PC-3 (cell line): Measurements from ENCODE around the gene LAMA2. TPM values are rescaled to one million over a fixed set of nuclear protein-coding genes. Genes with fewer than 3 reads are reported as not detected.

ENCODE experiments used
- ATAC-seq: fragments of 200-7000 bp; cut with Tn5 transposase; 2 replicates; pipeline ENCODE4 v1.9.1; 2020; ENCODE audit warnings: mild to moderate bottlenecking, moderate library complexity
- BruUV-seq: library from RNA; stranded (reverse); fragments of 400-500 nt; replicated peaks from 2 replicates; lab custom pipeline; 2021; lab: Mats Ljungman, UMichigan
- CTCF ChIA-PET: fragments of 300-600 bp; sonication (Branson Sonifier 250); formaldehyde crosslinking; loops from one replicate; lab custom pipeline; 2022; ENCODE audit warnings: antibody characterized with exemption; lab: Charles Lee
- POLR2A ChIA-PET: fragments of 300-600 bp; sonication (Branson Sonifier 250); formaldehyde crosslinking; loops from one replicate; lab custom pipeline; 2022; ENCODE audit warnings: antibody characterized with exemption; ENCODE audit not compliant: unreplicated experiment; lab: Charles Lee
- DNase-seq: peaks from one replicate; pipeline ENCODE4 v3.0.0-alpha.2; 2015
- H2AFZ ChIP-seq: fragments of 300-600 bp; sonication (generic); 2 replicates; pipeline ENCODE4 v1.6.0; 2016; ENCODE audit warnings: antibody characterized with exemption, low read length
- H3F3A ChIP-seq: fragments of 300-600 bp; sonication (generic); one replicate; pipeline ENCODE4 v1.6.0; 2017; ENCODE audit warnings: antibody characterized with exemption, low read length, control low read depth, mild to moderate bottlenecking; ENCODE audit not compliant: unreplicated experiment
- H3K27ac ChIP-seq: fragments of 300-600 bp; sonication (generic); 2 replicates; pipeline ENCODE4 v1.5.1; 2016; ENCODE audit warnings: mild to moderate bottlenecking, low read length
- H3K27me3 ChIP-seq: fragments of 300-600 bp; sonication (generic); 2 replicates; pipeline ENCODE4 v1.6.1; 2016; ENCODE audit warnings: low read length, mixed read lengths
- H3K36me3 ChIP-seq: fragments of 300-600 bp; sonication (generic); 2 replicates; pipeline ENCODE4 v1.6.1; 2016; ENCODE audit warnings: low read depth, mixed run types, low read length, mixed read lengths
- H3K4me1 ChIP-seq: fragments of 300-600 bp; sonication (generic); 2 replicates; pipeline ENCODE4 v1.5.1; 2016; ENCODE audit warnings: low read length; ENCODE audit not compliant: insufficient read depth
- H3K4me2 ChIP-seq: fragments of 300-600 bp; sonication (generic); 2 replicates; pipeline ENCODE4 v1.6.0; 2016; ENCODE audit warnings: low read length
- H3K4me3 ChIP-seq: fragments of 300-600 bp; sonication (generic); 2 replicates; pipeline ENCODE4 v1.5.1; 2016; ENCODE audit warnings: mild to moderate bottlenecking, low read length, mixed read lengths
- H3K79me2 ChIP-seq: fragments of 300-600 bp; sonication (generic); 2 replicates; pipeline ENCODE4 v1.6.1; 2017; ENCODE audit warnings: low read length, mixed read lengths
- H3K9ac ChIP-seq: fragments of 300-600 bp; sonication (generic); 2 replicates; pipeline ENCODE4 v1.6.0; 2016; ENCODE audit warnings: mild to moderate bottlenecking, low read length
- H3K9me2 ChIP-seq: fragments of 300-600 bp; sonication (generic); replicated peaks from 2 replicates; pipeline ENCODE4 v1.6.1; 2016; ENCODE audit warnings: mixed run types, low read length, mixed read lengths
- H3K9me3 ChIP-seq: fragments of 300-600 bp; sonication (generic); 2 replicates; pipeline ENCODE4 v1.6.1; 2016; ENCODE audit warnings: low read length, mixed read lengths
- H4K20me1 ChIP-seq: fragments of 300-600 bp; sonication (generic); 2 replicates; pipeline ENCODE4 v1.6.1; 2016; ENCODE audit warnings: low read length, mixed read lengths
- EZH2 ChIP-seq: fragments of 300-600 bp; sonication (generic); IDR thresholded peaks from one replicate; pipeline ENCODE4 v1.6.1; 2017; ENCODE audit warnings: antibody characterized with exemption, mild to moderate bottlenecking, low read length; ENCODE audit not compliant: unreplicated experiment
- EZH2phosphoT487 ChIP-seq: fragments of 300-600 bp; sonication (generic); IDR thresholded peaks from 2 replicates; pipeline ENCODE4 v1.6.1; 2018; ENCODE audit warnings: mild to moderate bottlenecking, antibody characterized with exemption, low read length, borderline replicate concordance
- intact Hi-C: fragments of 100-400 bp; cut with micrococcal nuclease; formaldehyde crosslinking; loops from 2 replicates; pipeline ENCODE4 v1.9.0; 2023
- total RNA-seq: library from RNA; depleted of rRNA; stranded (reverse); fragments of >200 nt; gene quantifications from 2 replicates; pipeline ENCODE4 v1.2.3, GENCODE V29; 2014
- TF ChIP-seq, protein P1 (sequence below): fragments of 300-600 bp; sonication (generic); conservative IDR thresholded peaks from 2 replicates; pipeline ENCODE4 v1.5.1; 2017; ENCODE audit warnings: antibody characterized with exemption, low read depth, mild to moderate bottlenecking, low read length

The LAMA2 gene
- total RNA-seq, 1 experiment from 2014 or later, result 0.22 TPM

DNA sequence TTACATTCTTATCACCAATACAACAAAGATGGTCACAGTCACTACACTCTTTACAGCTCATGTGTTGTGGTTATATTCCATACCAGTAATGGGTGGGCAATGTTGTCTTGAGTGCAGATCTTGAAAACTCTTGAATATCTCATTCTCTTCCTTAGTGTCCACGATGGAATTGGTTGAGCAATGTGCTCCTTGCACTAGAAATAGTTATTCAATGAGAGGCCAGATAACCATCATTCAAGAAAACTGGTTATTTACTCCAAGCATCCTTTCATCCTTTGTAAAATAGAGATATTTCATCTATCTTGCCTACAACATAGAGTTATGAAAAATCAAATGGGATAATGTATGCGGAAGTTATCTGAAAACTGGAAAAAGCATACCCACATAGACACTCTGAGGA is 611.2 kb downstream of the LAMA2 start:
- ChIA-PET CTCF (no interaction called here), POLR2A (no interaction called here)
- Histone ChIP-seq H4K20me1 (no peaks in the 10 kb centered on the region), H3K4me1 (peaks cover 67% of the 10 kb centered on the region), H3F3A (peaks cover 3% of the 10 kb centered on the region), H3K9me2 (no peaks in the 10 kb centered on the region), H3K79me2 (no peaks in the 10 kb centered on the region), H3K9me3 (no peaks in the 10 kb centered on the region), H3K27me3 (no peaks in the 10 kb centered on the region), H3K4me3 (no peak overlapping the region), H3K4me2 (peak overlapping the region; percentile 39), H3K9ac (no peak overlapping the region), H2AFZ (no peak overlapping the region), H3K36me3 (no peaks in the 10 kb centered on the region), H3K27ac (peak overlapping the region; percentile 100; the same call in 1 of the 2 replicates)
- intact Hi-C loops, result loop anchor here (5.0 to 10.0 kb wide), 3 partner anchors 181 to 443 kb away; partner anchors contain the start of gene TMEM244
- no peak for ATAC-seq
- DNase-seq, result no peak
- no TSS peak for BruUV-seq
- TF ChIP-seq, protein P1, sequence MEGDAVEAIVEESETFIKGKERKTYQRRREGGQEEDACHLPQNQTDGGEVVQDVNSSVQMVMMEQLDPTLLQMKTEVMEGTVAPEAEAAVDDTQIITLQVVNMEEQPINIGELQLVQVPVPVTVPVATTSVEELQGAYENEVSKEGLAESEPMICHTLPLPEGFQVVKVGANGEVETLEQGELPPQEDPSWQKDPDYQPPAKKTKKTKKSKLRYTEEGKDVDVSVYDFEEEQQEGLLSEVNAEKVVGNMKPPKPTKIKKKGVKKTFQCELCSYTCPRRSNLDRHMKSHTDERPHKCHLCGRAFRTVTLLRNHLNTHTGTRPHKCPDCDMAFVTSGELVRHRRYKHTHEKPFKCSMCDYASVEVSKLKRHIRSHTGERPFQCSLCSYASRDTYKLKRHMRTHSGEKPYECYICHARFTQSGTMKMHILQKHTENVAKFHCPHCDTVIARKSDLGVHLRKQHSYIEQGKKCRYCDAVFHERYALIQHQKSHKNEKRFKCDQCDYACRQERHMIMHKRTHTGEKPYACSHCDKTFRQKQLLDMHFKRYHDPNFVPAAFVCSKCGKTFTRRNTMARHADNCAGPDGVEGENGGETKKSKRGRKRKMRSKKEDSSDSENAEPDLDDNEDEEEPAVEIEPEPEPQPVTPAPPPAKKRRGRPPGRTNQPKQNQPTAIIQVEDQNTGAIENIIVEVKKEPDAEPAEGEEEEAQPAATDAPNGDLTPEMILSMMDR, result no peak
- TF ChIP-seq EZH2 (no peak), EZH2phosphoT487 (no peak)

DNA sequence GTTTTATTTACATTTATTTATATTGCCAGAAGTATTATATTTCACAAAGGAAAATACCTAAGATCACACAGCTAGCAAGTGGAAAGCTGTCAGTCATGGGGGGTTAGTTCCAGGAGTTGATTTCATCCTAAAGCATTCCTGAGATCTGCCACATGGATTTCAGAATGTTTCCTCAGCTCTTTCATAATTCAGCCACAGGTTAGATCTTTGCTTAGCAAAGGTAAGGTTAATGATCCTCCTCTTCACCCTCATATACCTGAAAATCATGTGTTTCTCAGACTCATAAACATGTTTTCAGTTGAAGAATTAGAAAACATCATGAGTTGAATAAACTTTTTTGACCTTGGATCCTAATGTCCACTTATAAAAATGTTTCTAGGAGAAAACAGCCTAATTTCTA is 611.6 kb downstream of the LAMA2 start:
- no peak for TF ChIP-seq EZH2
- no peak for TF ChIP-seq EZH2phosphoT487
- TF ChIP-seq, protein P1, result no peak

DNA sequence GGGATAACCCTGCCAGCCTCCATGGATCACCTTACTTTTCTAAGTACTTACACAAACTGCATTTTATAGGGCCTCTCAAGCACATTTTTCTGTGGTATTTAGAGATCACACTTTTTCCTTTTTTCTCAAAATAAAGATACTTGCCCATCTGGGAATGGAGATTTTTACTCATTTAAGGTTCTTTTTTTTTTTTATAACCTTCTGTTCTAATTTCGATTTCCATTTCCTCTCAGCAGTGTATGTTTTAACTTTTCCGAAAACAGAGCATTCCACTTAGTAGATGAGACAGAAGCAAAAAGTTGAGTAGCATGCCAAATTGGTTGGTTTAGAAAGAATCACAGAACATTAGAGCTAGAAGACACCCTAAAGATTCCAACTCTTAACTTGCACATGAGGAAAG is 612.7 kb downstream of the LAMA2 start:
- Histone ChIP-seq H3K27ac (no peak overlapping the region), H3K36me3 (no peaks in the 10 kb centered on the region), H3K4me2 (no peak overlapping the region), H3K79me2 (no peaks in the 10 kb centered on the region), H3K9ac (no peak overlapping the region), H3K9me3 (no peaks in the 10 kb centered on the region), H2AFZ (no peak overlapping the region), H3K4me3 (no peak overlapping the region), H3K27me3 (no peaks in the 10 kb centered on the region), H4K20me1 (no peaks in the 10 kb centered on the region), H3K4me1 (peaks cover 68% of the 10 kb centered on the region), H3K9me2 (no peaks in the 10 kb centered on the region), H3F3A (peaks cover 2% of the 10 kb centered on the region)
- ATAC-seq, result no peak
- DNase-seq, result no peak
- intact Hi-C loops, result loop anchor here (5.0 to 10.0 kb wide), 3 partner anchors 179 to 527 kb away; partner anchors contain the start of gene TMEM244
- TF ChIP-seq, protein P1, result no peak
- no peak for TF ChIP-seq EZH2phosphoT487
- no peak for TF ChIP-seq EZH2
- ChIA-PET POLR2A (no interaction called here), CTCF (no interaction called here)
- no TSS peak for BruUV-seq

More for the DNA sequence above, 611.6 kb downstream of the LAMA2 start:
- no peak overlapping the region for H3K27ac ChIP-seq
- peaks cover 3% of the 10 kb centered on the region for H3F3A ChIP-seq
- ChIA-PET CTCF (no interaction called here), POLR2A (no interaction called here)
- no peak for ATAC-seq
- no peaks in the 10 kb centered on the region for H3K36me3 ChIP-seq
- H4K20me1 ChIP-seq, result no peaks in the 10 kb centered on the region
- H3K9me3 ChIP-seq, result no peaks in the 10 kb centered on the region
- no peak overlapping the region for H3K4me3 ChIP-seq
- H3K4me2 ChIP-seq, result no peak overlapping the region
- no peak overlapping the region for H3K9ac ChIP-seq
- H3K4me1 ChIP-seq, result peaks cover 67% of the 10 kb centered on the region
- no TSS peak for BruUV-seq
- no peaks in the 10 kb centered on the region for H3K79me2 ChIP-seq
- intact Hi-C loops, result loop anchor here (5.0 to 10.0 kb wide), 3 partner anchors 180 to 443 kb away; partner anchors contain the start of gene TMEM244
- no peaks in the 10 kb centered on the region for H3K27me3 ChIP-seq
- no peak for DNase-seq
- no peaks in the 10 kb centered on the region for H3K9me2 ChIP-seq
- H2AFZ ChIP-seq, result no peak overlapping the region
